GM21360 (cell line): ENCODE results near the gene SLC12A8.
"Not testable (repeated sequence)": the region's sequence is repeated elsewhere in the genome, so short reads cannot be mapped to it uniquely, and the experiment has no call there.

Experiments
- ATAC-seq: cut with Tn5 transposase; IDR thresholded peaks from one replicate; pipeline ENCODE4 v1.9.1; 2021; ENCODE audit warnings: mild to moderate bottlenecking, moderate library complexity; ENCODE audit not compliant: unreplicated experiment

Gene SLC12A8

DNA sequence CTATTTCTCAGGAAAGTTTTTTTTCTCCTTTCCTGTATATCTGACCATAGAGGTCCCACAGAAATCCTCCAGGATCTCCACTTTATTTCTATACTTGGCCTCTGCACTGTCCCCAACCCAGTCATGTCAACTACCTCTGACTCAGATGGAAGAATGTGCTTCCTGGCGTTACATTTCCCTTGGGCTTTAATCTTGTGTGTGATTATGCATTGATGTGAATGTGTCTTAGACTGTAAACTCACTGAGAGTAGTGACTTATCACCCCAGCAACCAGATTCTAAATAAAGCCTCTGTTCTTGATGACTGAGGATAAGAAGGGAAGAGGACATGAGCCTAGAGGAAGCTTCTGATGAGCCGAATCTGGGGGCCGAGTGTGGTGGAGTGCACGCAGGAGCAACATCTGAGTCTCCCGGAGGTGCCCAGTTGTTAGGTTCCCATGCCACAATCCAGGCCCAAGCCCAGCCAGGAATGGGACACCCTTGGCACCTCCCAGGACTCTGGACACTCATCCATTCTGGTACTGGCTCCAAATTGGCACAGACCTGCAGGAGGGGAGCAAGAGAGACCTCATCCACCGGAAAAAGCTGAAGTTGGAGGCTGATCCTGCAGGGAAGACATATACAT is 124.7 kb downstream of the SLC12A8 start:
- ATAC-seq: no peak

DNA sequence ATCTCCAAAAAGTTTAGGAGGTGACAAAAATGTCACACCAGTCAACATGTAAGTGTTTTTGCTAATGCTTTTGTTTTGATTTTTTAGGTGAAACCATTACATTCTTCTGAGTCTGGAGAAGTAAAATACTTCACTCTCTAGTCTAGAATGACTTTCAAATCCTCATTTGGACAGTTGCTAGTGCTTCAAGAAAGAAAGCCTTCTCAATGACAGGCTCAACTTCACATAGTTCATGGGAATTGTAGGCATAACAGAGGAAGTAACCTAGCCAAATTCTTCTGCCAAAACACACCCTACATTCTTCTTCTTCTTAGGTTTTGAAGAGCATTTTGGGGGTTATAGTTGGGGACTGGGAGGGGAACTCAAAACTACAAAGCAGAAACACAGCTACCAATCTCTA is 127.4 kb downstream of the SLC12A8 start:
- no peak for ATAC-seq

- ATAC-seq: no peak
Observed at GRCh38 chr3:125083776-125084175, 128.8 kb downstream of the SLC12A8 start.

GRCh38 chr3:125082339-125082738 is 130.2 kb downstream of the SLC12A8 start:
- not testable (repeated sequence) for ATAC-seq

- ATAC-seq: no peak
Observed at GRCh38 chr3:125080077-125080476, 132.5 kb downstream of the SLC12A8 start.

GRCh38 chr3:125079675-125080045 is 132.9 kb downstream of the SLC12A8 start:
- ATAC-seq: no peak

DNA sequence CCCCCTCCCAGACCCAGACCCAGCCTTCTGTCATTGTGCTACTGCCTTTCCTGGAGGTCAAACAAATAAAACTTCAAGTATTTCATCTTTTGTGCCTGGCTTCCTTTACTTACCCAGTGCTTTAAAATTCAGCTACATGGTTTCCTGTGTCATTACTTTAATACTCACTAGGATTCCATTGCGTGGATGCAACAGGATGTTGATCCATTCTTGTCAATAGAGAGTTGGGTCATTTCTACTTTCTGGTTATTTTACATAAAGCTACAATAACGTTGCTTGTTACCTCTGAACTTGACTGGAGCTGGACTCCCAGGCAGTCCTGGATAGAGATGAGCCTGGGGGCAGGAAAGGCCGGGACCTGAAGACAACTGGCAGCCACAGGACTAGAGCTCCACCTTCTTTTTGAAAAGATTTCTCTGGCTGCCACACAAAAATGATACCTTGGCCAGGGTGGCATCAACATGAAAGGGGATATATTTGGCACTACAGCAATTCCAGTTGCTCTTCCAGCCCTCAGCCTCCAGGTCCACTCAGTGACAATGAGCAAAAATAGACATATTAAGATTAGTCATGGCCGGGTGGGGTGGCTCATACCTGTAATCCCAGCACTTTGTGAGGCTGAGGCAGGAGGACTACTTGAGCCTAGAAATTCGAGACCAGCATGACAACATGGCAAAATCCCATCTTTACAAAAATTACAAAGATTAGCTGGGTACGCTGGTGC is 133.4 kb downstream of the SLC12A8 start:
- no peak for ATAC-seq

- no peak for ATAC-seq
Observed at GRCh38 chr3:125077864-125078263, 134.7 kb downstream of the SLC12A8 start.

GRCh38 chr3:125076464-125076863 is 136.1 kb downstream of the SLC12A8 start:
- no peak for ATAC-seq

DNA sequence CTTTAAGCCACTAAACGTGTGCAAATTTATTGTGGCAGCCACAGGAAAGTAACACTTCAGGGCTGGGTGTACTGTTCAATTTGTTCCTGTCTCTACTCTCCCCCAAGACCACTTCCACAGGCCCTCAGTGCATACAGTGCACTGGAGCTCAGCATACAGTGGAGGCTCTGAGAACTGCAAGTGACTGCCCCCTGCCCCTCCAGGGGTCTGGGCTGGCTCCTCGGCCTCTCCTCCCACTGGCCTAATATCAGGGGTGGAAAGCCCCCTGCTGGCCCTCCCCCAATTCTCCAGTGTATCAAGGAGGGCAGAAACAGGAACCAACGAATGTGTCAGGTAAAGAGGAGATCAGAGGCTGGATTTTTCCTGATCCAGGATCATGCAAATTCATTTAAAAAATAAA is 136.8 kb downstream of the SLC12A8 start:
- ATAC-seq: no peak

DNA sequence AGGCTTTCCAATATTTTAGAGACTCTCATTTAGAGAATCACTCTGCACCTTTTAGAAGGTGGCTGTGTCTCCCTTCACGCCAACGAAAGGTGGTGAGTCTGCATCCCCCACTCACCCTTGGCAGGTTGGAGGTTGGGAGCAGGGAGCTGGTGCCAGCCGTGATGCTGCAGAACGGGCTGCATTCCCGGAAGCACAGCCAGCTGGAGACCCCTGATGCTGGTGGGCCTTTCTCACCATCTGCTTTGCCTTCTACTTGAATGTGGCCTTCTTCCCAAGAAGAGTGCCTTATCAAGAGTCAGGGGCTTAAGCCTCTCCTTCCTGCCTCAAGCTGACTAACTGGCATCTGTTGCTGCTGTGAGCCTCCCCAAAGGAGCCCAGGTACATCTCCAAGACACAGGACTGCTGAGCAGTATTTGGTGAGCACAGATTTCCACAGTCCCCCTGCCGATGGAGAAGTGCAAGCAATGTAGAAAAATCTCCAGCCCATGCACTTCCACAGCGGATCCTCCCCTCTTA is 139.1 kb downstream of the SLC12A8 start:
- ATAC-seq: no peak

- no peak for ATAC-seq
Observed at GRCh38 chr3:125072749-125073389, 139.7 kb downstream of the SLC12A8 start.

- ATAC-seq: no peak
Observed at GRCh38 chr3:125072301-125072700, 140.2 kb downstream of the SLC12A8 start.

- no peak for ATAC-seq
Observed at GRCh38 chr3:125069968-125070745, 142.4 kb downstream of the SLC12A8 start.

DNA sequence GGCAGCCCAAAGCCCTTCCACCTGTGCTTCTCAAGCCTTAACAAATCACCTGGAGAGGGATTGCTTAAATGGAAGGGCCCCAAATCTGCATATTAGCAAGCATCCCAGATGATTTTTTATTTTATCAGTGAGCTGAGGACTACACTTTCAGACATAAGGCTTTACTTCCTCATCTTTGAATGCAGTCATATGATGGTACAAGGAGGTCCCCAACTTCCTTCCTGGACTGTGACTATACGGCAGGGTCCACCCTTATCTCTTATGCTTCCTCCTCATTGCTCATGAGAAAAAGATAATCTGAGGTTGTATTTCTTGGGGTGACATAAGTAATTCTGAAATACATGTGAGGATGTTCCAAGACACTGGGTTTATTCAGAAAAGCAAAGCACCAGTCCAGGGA is 143.1 kb downstream of the SLC12A8 start:
- ATAC-seq: no peak

GRCh38 chr3:125068265-125068664 is 144.3 kb downstream of the SLC12A8 start:
- no peak for ATAC-seq

DNA sequence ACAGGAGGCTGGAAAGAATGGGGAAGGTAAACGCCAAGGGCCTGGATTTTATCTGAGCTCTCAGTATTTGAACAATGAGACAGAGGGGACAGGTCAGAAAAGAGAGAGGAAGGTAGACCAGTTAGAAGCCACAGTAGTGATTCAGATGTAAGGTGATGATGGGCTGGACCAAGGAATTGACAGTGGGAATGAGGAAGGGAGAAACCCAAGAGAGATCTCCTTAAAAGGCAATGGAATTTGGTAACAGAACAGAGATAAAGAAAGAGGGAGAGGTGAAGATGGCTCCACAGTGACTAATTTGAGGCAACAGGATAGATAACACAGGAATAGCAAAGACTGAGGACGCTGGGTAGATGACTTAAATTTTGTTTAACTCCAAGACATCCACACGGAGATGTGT is 145.3 kb downstream of the SLC12A8 start:
- ATAC-seq: no peak

DNA sequence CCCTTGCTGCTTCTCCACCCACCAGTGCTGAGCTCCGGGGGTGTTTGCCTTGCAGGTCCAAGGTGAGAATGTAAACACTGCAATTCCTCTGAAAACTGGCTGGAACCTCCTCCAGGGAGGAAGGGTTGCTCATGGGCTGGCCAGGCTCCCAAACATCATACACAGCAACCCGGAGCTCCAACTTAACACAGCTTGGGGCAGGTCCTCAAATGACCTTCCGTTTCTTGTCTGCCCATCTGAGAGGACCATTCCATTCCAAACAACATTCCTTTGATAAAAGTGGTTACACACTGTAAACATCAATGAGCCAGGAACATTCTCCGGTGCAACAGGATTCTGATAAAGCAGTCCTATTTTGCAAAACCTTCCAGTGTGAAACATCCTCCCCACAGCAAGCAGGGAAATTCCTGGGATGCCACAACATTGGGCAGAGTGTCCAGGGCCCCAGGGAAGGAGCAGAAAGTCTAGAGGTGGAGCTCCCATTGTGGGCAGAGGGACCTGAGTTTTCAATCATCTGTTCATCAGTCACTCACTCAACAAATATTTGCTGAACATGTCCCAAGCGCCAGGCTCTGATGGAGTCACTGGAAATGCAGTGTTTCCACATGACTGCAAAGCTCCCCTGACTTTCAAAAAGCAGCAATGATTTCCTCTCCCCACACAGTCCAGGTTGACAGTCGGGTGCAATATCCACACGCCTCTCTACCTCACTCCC is 149.5 kb downstream of the SLC12A8 start:
- ATAC-seq: no peak

DNA sequence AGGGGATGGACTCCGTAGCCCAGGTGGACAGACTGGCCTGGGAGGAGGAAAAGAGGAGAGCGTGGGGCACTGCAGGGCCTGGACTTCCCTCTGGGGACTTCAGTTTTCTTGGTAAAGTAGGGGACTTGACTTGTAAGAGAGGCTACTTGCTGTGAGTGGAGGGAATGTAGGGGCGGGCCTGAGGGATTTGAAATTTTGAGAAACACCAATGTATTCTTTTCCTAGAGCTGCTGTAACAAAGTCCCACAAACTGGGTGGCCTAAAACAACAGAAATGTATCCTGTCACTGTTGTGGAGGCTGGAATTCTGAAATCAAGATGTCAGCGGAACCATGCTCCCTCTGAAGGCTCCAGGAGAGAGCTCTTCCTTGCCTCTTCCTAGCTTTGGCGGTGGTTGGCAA is 150.9 kb downstream of the SLC12A8 start:
- ATAC-seq: no peak

- no peak for ATAC-seq
Observed at GRCh38 chr3:125061170-125061569, 151.4 kb downstream of the SLC12A8 start.
